ENCODE measurements around the gene MGAT4A. TPM values are rescaled to one million over a fixed set of nuclear protein-coding genes. Genes with fewer than 3 reads are reported as not detected.

MGAT4A gene
- total and polyA plus RNA-seq, 2 of the 13 experiments (the other 11 are each of a cell fraction or from before 2014, with no cell fraction given) = 47.2 to 90.9 TPM

DNA sequence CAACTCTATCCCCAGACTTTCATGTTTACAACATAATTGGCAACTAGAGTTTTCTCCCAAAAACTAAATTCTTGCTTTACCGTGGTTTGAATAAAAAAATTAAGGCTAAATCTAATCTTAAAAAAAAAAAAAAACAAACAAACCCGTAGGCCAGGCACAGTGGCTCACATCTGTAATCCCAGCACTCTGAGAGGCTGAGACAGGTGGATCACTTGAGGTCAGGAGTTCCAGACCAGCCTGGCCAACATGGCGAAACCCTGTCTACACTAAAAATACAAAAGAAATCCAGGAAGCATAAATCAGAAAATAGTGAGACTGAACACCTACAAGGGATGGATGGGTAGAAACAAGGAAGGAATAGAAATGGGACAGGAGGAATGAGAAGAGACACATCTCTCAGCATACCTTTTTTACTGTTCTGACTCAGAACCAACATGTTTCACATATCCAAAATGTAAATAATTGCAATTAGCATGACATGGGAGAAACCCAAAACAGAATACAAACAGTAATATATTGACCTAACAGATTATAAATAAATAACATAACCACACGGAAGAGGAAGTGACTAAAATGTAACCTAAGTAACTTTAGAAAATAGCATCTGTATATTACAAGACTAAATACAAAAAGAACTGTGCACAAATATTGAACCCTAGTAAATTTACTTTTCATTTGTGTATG lies 17.5 kb downstream of the MGAT4A start (continued):
- TF ChIP-seq, protein P1, sequence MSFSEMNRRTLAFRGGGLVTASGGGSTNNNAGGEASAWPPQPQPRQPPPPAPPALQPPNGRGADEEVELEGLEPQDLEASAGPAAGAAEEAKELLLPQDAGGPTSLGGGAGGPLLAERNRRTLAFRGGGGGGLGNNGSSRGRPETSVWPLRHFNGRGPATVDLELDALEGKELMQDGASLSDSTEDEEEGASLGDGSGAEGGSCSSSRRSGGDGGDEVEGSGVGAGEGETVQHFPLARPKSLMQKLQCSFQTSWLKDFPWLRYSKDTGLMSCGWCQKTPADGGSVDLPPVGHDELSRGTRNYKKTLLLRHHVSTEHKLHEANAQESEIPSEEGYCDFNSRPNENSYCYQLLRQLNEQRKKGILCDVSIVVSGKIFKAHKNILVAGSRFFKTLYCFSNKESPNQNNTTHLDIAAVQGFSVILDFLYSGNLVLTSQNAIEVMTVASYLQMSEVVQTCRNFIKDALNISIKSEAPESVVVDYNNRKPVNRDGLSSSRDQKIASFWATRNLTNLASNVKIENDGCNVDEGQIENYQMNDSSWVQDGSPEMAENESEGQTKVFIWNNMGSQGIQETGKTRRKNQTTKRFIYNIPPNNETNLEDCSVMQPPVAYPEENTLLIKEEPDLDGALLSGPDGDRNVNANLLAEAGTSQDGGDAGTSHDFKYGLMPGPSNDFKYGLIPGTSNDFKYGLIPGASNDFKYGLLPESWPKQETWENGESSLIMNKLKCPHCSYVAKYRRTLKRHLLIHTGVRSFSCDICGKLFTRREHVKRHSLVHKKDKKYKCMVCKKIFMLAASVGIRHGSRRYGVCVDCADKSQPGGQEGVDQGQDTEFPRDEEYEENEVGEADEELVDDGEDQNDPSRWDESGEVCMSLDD (CRISPR knock-in tag; IDR thresholded peaks at IDR 0.05; ENCODE audit: borderline replicate concordance) = no peak
- TF ChIP-seq, protein P2, sequence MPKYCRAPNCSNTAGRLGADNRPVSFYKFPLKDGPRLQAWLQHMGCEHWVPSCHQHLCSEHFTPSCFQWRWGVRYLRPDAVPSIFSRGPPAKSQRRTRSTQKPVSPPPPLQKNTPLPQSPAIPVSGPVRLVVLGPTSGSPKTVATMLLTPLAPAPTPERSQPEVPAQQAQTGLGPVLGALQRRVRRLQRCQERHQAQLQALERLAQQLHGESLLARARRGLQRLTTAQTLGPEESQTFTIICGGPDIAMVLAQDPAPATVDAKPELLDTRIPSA (CRISPR knock-in tag; IDR thresholded peaks at IDR 0.05; ENCODE audit: borderline replicate concordance) = no peak
- TF ChIP-seq, protein P3, sequence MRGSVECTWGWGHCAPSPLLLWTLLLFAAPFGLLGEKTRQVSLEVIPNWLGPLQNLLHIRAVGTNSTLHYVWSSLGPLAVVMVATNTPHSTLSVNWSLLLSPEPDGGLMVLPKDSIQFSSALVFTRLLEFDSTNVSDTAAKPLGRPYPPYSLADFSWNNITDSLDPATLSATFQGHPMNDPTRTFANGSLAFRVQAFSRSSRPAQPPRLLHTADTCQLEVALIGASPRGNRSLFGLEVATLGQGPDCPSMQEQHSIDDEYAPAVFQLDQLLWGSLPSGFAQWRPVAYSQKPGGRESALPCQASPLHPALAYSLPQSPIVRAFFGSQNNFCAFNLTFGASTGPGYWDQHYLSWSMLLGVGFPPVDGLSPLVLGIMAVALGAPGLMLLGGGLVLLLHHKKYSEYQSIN (CRISPR knock-in tag; IDR thresholded peaks at IDR 0.05; ENCODE audit: borderline replicate concordance) = no peak
- TF ChIP-seq, protein P4, sequence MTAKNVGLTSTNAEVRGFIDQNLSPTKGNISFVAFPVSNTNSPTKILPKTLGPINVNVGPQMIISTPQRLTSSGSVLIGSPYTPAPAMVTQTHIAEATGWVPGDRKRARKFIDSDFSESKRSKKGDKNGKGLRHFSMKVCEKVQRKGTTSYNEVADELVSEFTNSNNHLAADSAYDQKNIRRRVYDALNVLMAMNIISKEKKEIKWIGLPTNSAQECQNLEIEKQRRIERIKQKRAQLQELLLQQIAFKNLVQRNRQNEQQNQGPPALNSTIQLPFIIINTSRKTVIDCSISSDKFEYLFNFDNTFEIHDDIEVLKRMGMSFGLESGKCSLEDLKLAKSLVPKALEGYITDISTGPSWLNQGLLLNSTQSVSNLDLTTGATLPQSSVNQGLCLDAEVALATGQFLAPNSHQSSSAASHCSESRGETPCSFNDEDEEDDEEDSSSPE (CRISPR knock-in tag; IDR thresholded peaks at IDR 0.05) = no peak
- TF ChIP-seq, protein P5, sequence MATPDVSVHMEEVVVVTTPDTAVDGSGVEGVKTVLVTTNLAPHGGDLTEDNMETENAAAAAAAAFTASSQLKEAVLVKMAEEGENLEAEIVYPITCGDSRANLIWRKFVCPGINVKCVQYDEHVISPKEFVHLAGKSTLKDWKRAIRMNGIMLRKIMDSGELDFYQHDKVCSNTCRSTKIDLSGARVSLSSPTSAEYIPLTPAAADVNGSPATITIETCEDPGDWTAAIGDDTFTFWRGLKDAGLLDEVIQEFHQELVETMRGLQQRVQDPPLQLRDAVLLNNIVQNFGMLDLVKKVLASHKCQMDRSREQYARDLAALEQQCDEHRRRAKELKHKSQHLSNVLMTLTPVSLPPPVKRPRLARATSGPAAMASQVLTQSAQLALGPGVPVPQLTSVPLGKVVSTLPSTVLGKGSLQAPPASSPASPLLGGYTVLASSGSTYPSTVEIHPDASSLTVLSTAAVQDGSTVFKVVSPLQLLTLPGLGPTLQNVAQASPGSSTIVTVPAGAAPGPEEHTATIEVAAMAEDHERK (CRISPR knock-in tag; IDR thresholded peaks at IDR 0.05; ENCODE audit: low read depth) = no peak
